Subcutaneous abdominal adipose tissue (tissue), 5 donors: ENCODE results near the gene OLR1.

Source experiments
- H3K27ac ChIP-seq: one replicate; pipeline ENCODE4 v1.7.0; 2013; ENCODE audit warnings: low read depth, mild to moderate bottlenecking, inconsistent platforms, low read length, moderate library complexity
- H3K27me3 ChIP-seq, 5 donors: one replicate each; pipeline ENCODE4 v1.7.0; 2013; ENCODE audit warnings: low read length in 5 of 5, inconsistent platforms in 1 of 5; ENCODE audit not compliant: control insufficient read depth in 5 of 5, insufficient read depth in 4 of 5
- H3K36me3 ChIP-seq, 5 donors: one replicate each; pipeline ENCODE4 v1.7.0; 2013; ENCODE audit warnings: low read length in 5 of 5; ENCODE audit not compliant: control insufficient read depth in 5 of 5, insufficient read depth in 5 of 5
- H3K4me1 ChIP-seq, 5 donors: one replicate each; pipeline ENCODE4 v1.7.0; 2013; ENCODE audit warnings: low read length in 5 of 5, mild to moderate bottlenecking in 3 of 5, moderate library complexity in 1 of 5; ENCODE audit not compliant: control insufficient read depth in 5 of 5, insufficient read depth in 5 of 5
- H3K4me3 ChIP-seq, 5 donors: one replicate each; pipeline ENCODE4 v1.7.0; 2013; ENCODE audit warnings: low read length in 5 of 5, low read depth in 1 of 5
- H3K9ac ChIP-seq, 5 donors: one replicate each; pipeline ENCODE4 v1.7.0; 2013; ENCODE audit warnings: low read length in 5 of 5, mild to moderate bottlenecking in 4 of 5, moderate library complexity in 3 of 5
- H3K9me3 ChIP-seq, 5 donors: one replicate each; pipeline ENCODE4 v1.7.0; 2013; ENCODE audit warnings: low read length in 5 of 5; ENCODE audit not compliant: control insufficient read depth in 5 of 5
- donor health status: healthy.
- donor health status: healthy.
- donor health status: healthy.
- donor health status: healthy.
- donor health status: healthy.

Gene OLR1

DNA sequence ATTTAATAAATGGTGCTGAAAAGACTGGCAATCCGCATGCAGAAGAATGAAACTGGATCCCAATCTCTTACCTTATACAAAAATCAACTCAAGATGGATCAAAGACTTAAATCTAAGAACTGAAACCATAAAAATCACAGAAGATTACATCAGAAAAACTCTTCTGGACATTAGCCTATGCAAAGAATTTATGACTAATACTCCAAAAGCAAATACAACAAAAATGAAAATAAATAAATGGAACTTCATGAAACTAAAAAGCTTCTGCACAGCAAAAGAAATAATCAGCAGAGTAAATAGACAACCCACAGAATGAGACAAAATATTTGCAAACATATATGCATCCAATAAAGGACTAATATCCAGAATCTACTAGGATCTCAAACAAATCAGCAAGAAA, 58.9 kb downstream of the OLR1 start:
- no peaks in the 10 kb centered on the region for H3K27me3 ChIP-seq
- H3K4me3 ChIP-seq = no peak overlapping the region
- no peaks in the 10 kb centered on the region for H3K9me3 ChIP-seq
- no peak overlapping the region for H3K9ac ChIP-seq
- H3K4me1 ChIP-seq = no peaks in the 10 kb centered on the region
- H3K27ac ChIP-seq = no peak overlapping the region
- H3K36me3 ChIP-seq = no peaks in the 10 kb centered on the region

DNA sequence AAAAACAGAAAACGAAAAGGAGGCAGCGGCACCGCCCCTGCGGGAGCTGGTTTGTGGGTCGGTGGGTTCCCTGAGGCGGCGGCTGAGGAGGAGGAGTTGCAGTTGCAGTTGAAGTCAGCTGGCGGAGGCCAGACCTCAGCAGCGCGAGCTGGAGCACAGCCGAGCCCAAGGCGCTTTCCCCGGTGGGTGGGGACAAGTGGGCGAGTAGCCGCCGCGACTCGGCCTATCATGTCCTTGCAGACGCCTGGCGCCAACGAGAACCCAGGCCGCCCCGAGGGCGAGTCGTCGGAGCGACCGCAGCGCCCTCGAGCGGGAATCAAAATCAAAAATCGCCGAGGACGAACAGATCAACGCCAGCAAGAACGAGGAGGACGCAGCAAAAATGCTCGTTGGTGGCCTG, 60.5 kb downstream of the OLR1 start:
- H3K27me3 ChIP-seq = no peaks in the 10 kb centered on the region
- H3K4me3 ChIP-seq = no peak overlapping the region
- no peak overlapping the region for H3K27ac ChIP-seq
- H3K36me3 ChIP-seq = no peaks in the 10 kb centered on the region
- no peak overlapping the region for H3K9ac ChIP-seq
- no peaks in the 10 kb centered on the region for H3K9me3 ChIP-seq
- no peaks in the 10 kb centered on the region for H3K4me1 ChIP-seq

DNA sequence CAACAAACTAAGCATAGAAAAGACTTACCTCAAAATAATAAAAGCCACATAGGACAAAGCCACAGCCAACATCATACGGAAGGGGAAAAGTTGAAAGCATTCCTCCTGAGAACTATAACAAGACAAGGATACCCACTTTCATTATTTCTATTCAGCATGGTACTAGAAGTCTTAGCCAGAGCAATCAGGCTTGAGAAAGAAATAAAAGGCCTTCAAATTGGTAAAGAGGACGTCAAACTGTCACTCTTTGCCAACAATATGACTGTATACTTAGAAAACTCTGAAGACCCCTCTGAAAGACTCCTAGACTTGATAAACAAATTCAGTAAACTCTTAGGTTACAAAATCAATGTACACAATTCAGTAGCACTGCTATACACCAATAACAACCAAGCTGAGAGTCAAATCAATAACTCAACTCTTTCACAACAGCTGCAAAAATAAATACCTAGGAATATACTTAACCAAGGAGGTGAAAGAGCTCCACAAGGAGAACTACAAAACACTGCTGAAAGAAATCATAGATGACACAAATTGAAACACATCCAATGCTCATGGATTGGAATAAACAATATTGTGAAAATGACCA, 61.6 kb downstream of the OLR1 start:
- Histone ChIP-seq H3K36me3 (no peaks in the 10 kb centered on the region), H3K27ac (no peak overlapping the region)

More for the DNA sequence above, 61.6 kb downstream of the OLR1 start:
- Histone ChIP-seq H3K4me3 (no peak overlapping the region), H3K27me3 (no peaks in the 10 kb centered on the region), H3K9ac (no peak overlapping the region), H3K9me3 (no peaks in the 10 kb centered on the region), H3K4me1 (no peaks in the 10 kb centered on the region)
